ENCODE results near the gene ZDHHC18. TPM values are rescaled to one million over a fixed set of nuclear protein-coding genes. Genes with fewer than 3 reads are reported as not detected.

ZDHHC18 gene, protein sequence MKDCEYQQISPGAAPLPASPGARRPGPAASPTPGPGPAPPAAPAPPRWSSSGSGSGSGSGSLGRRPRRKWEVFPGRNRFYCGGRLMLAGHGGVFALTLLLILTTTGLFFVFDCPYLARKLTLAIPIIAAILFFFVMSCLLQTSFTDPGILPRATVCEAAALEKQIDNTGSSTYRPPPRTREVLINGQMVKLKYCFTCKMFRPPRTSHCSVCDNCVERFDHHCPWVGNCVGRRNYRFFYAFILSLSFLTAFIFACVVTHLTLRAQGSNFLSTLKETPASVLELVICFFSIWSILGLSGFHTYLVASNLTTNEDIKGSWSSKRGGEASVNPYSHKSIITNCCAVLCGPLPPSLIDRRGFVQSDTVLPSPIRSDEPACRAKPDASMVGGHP
- total RNA-seq, result 8.9 and 10.3 TPM in 2 replicates

DNA sequence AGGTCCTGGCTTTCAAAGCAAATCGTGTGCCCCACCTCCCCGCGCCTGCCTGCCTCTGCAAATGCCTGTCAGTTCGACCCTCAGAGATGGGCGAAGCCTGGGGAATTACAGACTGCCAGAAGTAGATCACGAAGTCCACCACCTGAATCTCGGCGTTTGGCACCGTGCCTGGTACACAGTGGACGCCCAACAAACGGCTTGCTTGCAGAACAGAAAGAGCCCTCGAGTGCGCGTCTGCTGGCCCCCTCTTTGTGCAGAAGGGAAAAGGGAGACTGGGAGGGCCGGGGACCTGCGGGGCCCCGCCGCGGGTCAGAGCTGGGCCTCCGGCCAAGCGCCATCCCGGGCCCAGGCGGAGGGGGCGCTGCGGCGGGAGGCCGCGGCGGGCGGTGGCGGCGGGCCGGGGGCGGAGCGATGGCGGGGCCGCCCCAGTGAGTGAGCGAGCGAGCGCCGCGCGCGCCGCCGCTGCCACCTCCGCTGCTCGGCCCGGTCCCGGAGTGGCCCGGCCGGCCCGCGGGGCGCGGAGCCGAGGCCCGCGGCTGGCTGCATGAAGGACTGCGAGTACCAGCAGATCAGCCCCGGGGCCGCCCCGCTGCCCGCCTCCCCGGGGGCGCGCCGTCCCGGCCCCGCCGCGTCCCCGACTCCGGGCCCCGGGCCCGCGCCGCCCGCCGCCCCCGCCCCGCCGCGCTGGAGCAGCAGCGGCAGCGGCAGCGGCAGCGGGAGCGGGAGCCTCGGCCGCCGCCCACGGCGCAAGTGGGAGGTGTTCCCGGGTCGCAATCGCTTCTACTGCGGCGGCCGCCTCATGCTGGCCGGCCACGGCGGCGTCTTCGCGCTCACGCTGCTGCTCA lies at the start of gene ZDHHC18:
Gene ZDHHC18, plus strand, starts transcription at position 428 of the 845 bp plus-strand sequence. Its CDS starts 117 bp downstream, at position 545.
- no peak for DNase-seq (ENCODE audit: low read depth)

DNA sequence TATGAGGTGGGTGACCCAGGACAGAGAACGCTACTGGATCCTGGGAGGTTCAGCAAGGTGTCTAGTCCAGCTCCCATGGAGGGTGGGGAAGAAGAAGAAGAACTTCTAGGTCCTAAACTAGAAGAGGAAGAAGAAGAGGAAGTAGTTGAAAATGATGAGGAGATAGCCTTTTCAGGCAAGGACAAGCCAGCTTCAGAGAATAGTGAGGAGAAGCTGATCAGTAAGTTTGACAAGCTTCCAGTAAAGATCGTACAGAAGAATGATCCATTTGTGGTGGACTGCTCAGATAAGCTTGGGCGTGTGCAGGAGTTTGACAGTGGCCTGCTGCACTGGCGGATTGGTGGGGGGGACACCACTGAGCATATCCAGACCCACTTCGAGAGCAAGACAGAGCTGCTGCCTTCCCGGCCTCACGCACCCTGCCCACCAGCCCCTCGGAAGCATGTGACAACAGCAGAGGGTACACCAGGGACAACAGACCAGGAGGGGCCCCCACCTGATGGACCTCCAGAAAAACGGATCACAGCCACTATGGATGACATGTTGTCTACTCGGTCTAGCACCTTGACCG lies 47.3 kb upstream of the ZDHHC18 start:
- DNase-seq (ENCODE audit: low read depth), result no peak

DNA sequence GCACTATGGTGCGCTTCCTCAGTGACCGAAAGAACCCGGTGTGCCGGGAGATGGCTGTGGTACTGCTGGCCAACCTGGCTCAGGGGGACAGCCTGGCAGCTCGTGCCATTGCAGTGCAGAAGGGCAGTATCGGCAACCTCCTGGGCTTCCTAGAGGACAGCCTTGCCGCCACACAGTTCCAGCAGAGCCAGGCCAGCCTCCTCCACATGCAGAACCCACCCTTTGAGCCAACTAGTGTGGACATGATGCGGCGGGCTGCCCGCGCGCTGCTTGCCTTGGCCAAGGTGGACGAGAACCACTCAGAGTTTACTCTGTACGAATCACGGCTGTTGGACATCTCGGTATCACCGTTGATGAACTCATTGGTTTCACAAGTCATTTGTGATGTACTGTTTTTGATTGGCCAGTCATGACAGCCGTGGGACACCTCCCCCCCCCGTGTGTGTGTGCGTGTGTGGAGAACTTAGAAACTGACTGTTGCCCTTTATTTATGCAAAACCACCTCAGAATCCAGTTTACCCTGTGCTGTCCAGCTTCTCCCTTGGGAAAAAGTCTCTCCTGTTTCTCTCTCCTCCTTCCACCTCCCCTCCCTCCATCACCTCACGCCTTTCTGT lies 46.0 kb upstream of the ZDHHC18 start:
- DNase-seq (ENCODE audit: low read depth), result no peak

DNA sequence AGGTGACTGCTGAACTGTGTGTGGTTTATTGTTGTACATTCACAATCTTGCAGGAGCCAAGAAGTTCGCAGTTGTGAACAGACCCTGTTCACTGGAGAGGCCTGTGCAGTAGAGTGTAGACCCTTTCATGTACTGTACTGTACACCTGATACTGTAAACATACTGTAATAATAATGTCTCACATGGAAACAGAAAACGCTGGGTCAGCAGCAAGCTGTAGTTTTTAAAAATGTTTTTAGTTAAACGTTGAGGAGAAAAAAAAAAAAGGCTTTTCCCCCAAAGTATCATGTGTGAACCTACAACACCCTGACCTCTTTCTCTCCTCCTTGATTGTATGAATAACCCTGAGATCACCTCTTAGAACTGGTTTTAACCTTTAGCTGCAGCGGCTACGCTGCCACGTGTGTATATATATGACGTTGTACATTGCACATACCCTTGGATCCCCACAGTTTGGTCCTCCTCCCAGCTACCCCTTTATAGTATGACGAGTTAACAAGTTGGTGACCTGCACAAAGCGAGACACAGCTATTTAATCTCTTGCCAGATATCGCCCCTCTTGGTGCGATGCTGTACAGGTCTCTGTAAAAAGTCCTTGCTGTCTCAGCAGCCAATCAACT lies 45.2 kb upstream of the ZDHHC18 start:
- no peak for DNase-seq (ENCODE audit: low read depth)

DNA sequence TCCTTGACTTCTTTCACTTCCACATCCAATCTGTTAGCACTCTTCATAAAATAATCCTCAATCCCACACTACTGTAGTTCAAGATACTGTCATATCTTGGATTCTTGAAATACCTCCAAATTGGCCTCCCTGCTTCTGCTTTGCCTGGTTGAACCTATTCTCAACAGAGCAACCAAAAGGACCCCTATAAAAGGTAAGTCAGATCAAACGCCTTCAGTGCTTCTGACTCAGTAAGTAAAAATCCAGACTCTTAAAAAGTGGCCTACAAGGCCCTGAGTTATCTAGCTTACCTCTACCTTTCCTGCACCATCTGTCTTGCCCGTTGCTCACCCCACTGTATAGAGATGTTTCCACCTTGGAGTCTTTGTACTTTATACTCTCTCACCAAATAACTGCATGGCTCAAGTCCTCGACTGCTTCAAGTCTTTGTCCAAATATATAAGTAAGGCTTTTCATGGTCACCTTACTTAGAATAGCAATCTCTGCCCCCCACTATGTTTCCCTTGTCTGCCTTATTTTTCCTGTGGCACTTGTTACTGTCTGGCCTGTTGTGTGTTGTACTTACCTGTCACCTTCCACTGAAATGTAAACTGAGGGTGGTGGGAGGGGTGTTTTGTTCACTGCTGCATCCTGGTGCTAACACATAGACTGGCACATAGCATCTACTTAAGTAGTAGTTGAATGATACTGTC lies 43.8 kb upstream of the ZDHHC18 start:
- no peak for DNase-seq (ENCODE audit: low read depth)

DNA sequence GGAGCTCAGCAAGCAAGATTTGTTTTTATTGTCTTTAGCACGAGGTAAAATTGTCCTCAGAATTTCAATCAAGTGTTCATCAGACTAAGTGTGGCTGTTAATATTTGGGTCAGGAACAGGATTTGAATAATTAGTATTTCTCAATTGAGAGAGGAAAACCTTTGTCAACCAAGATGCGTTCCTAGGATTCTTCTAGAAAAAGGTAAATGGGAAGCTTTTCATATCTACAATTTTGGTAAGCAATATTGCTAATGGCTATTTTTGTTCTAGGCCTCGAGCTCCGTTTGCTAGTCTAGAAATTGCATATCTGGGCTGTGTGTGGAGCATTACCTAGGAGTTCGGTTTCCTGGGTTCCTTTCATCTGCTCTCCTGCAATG lies 42.9 kb upstream of the ZDHHC18 start:
- DNase-seq (ENCODE audit: low read depth), result no peak

DNA sequence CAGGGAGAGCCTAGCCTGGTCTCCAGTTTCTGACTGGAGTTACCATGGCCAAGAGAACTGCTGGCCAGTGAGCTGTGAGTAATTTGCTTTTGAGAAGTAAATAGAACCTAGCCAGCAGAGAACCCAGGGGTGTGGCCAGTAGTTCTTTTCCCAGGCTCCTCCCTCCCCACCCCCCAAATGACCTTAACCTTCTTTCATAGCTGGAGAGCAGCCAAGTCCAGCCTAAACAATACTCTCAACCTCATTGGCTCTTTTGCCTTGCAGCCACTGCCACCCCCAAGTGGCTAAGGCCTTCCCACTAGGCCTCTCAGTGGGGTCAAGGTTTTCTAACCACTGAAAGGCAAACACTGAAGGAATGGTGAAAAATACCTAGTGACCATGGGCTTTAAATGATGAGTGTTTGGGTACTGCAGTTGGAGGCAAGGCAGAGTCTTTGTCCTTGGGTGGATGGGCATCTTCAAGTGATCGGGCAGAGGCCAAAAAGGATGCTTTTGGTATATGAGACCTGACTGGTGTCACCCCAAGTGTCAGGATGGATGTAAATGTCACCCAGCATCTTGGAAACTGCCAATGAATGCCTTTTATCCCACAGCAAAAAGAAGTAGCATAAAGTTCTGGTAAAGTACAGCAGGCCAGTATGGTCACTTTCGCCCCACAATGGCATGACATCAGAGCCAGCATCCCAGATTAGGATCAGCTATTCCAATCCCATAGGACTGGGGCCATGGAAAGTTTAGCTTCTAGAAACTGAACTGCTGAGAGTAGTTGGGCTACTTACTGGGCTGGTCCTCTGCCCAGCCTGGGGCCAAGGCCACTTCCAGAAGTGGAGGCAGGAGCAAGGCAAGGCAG lies 42.2 kb upstream of the ZDHHC18 start:
- peak; percentile 90 for DNase-seq (ENCODE audit: low read depth)

DNA sequence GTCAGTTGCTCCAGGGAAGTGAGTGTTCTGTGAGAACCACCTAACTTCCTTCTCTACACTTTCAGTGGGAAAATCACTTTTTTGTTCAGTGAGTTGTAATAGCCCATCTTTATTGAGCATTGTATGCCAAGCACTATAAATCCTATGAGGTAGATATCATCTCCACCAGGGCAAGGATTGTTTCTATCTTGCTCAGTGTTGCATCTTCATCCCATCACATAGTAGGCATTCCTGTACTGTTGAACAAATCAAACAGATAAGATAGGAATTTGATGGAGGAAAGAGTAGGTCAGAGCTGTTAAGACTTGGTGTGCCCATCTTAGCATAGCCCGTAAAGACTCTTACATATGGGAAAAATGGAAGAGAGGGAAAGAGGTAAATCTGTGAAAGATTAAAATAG lies 41.6 kb upstream of the ZDHHC18 start:
- no peak for DNase-seq (ENCODE audit: low read depth)

DNA sequence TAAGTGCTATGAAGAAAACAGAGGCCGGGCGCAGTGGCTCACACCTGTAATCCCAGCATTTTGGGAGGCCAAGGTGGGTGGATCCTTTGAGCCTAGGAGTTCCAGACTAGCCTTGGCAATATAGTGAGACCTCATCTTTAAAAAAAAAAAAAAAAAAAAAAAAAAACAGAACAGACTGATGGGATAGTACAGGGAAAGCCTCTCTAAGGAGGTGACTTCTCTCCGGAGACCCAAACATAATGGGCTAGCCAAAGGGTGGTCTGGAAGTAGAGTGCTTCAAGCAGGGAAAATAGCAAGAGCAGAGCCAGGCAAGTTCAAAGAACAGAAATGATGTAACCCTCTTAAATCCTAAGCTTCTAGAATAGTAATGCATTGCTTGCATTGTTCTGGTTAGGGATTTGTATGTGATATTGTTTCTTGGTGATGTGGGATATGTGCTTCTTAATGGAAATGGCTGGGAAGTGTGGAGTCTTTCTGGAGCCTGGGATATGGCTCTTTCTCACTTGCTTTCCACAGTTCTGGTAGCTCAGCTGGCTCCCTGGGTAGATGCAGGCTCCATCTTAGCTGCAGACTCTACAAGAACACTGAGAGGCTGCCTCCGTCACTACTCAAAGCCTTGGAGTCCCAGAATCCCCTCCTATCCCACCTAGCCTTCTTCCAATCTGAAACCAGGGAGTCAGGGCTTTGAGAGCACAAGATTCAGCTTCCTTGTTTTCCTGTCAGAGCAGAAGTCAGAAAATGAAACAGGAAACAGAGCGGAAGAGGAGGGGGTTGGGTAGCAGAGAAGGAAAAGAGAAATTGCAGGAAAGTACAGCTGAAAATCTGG lies 40.7 kb upstream of the ZDHHC18 start:
- DNase-seq (ENCODE audit: low read depth), result peak; percentile 47

DNA sequence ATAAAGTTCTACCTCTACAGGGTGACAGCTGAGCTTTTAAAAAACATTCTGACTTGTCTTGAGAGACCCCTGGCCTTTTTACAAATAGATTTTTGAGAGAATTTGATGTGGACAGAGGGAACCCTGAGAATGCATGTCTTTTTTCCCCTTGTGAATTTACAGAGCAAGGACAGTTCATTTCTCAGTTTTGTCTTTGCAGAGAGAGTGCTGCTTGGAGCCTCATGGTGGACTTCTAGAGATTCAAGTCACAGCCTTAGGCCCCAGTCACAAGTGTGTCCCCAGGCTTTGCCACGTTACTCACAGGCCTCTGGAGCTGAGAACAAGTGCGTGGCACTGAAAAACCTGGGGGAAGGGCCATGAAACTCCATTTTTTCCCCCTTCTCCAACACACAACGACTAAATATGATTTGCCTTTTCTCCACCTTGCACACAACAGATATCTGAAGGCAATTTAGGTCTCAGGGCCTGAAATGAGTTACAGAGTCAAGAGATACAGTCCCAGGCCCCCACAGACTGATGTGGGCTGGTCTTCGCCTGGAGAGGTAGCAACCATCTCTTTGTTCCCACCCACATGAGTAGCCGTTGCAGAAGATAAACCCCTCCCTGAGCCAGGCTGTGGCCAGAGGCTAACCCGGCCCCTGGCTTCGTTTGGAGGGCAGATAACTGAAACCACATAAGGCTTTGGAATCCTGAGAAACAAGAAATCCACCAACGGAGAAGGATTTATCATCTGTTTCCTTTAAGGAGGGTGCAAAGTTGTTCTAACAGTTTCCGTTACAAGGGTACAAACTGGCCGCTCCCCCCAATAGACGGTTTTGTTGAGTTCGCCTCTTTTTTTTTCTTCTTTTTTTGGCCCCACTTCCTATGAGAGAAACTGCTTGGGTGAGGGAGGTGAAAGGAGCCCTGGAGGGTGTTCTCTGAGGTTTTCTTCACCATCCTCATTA lies 39.8 kb upstream of the ZDHHC18 start:
- peak; percentile 44 for DNase-seq (ENCODE audit: low read depth)

DNA sequence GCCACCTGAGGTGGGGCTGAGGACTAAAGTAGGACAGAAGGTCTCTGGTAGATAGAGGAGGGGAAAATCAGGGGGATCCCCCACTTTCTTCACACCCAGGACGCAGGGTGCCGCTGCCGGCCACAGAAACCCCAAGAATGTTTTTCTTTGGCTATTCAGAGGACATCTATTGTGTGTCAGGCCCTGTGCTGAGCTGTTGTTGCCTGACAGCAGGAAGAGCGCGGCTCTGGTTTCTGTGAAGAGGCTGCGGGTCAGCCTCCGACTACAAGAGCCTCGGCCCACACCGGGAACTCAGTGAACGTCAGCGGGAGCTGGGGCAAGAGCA lies 39.1 kb upstream of the ZDHHC18 start:
- peak; percentile 57 for DNase-seq (ENCODE audit: low read depth)

DNA sequence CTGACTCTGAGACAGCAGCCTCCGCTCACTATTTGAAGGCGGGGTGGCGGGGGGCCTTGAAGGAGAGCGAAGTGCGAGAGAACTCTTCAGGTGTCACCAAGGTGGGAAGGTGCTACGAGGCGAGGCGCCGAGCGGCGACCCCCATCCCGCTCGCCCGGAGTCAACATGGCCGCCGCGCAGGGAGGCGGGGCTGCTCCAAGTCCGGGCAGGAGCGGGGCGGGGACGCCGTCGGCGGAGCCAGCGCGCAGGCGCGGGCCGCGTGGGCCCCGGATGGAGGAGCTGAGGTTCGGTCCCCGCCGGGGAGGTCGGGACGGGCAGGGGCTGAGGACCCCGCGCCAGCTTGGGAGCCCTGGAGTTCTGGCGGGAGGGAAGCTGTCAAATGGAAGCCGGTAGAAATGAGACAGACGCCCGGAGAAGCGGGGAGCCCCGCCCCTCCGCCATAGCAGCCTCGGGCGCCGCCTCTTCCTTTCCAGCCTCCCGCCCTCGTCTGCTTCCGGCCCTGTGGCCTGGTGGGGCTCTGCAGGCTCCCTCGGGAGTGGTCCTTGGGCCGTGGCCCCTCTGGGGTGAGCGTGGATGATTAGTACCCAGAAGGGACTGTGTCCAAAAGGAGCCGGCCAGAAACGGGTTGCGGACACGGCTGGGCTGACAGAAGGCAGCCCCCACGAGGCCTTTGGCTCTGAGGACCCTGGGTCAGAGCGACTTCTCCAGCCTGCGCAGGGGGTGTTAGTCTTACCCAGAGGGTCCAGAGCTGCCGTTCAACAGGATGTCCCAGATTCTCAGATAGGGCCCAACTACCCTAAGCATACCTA lies 38.6 kb upstream of the ZDHHC18 start, which contains the start of gene PIGV:
Gene PIGV, plus strand, starts transcription at position 245 of the 809 bp plus-strand sequence. CDS start 2,866 bp downstream, outside the sequence.
- peak; percentile 47 for DNase-seq (ENCODE audit: low read depth)

DNA sequence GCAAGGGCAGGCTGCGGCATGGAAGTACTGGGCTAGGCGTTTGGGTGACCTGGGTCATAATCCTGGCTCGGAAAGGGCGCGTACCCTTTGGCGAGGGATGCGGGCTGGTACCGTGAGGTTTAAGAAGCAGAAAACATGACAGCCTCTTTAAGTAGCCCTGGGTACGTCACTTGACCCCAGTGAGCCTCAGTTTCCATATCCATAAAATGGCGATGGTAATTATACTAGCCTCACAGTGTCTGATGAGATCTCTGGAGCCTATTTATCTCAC lies 38.0 kb upstream of the ZDHHC18 start:
- no peak for DNase-seq (ENCODE audit: low read depth)

DNA sequence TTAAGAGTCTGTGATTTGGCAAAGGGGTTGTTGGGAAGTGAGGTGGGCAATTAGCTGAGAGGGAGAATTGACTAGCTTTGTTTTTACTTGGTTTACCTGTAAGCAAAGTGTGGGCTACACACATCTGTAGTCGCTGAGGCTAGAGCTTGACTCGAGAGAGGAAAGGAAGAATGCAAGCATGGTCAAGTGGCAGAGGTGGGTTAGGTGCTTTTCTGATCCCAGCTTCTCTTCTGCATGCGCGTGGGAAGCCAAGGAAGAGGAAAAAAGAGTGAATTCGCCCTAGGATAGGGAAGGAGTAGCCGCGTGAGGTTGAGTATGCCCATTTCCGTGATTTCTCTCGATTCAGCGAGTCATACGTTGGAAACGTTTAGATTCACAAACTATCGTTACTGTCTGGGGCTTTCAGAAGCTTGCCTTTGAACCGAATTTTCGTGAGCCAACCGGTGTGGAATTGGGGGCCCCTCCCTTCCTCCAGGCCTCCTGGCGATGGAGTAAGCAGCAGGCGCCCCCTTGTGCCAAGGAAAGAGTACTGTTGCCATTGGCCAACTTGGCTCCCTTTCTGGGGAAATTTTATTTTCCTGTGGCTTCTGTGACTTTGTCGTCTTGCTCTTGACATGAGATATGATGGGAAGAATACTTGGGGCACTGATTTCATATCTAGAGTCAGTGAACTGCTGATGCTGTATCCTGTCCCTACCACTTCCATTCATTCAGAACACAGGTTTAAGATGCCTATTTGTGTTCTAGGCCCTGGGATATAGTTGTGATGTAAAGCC lies 37.5 kb upstream of the ZDHHC18 start:
- peak; percentile 61 for DNase-seq (ENCODE audit: low read depth)

DNA sequence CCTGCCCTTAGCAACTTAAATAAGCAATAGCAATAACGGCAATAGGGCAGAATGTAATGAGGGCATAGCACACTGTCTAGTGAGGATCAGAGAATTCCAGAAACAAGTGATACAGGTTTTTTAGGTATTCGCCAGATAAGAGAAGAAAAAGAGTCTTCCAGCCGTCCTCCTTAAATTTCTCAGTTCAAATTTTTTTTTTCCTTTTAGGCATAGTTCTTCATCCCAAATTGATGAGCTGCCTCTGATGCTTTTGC lies 36.9 kb upstream of the ZDHHC18 start:
- no peak for DNase-seq (ENCODE audit: low read depth)

DNA sequence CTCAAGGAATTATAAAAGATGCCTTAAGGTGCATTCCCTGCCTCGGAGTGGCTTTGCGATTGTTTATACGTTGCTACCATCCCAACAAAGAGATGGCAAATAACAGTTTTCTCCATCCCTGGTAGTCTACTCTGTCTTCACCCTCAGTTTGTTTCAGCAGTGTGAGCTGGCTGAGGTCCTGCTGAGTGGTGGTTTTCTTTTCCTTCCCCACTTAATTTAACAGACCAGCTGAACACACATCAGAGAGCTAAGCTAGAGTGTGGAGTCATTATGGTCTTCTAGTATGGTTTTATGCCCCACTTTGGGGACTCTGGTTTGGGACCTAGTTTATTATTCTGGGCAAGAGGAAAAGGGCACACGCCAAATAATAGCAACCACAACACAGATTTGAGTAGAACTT lies 36.6 kb upstream of the ZDHHC18 start:
- DNase-seq (ENCODE audit: low read depth), result no peak

DNA sequence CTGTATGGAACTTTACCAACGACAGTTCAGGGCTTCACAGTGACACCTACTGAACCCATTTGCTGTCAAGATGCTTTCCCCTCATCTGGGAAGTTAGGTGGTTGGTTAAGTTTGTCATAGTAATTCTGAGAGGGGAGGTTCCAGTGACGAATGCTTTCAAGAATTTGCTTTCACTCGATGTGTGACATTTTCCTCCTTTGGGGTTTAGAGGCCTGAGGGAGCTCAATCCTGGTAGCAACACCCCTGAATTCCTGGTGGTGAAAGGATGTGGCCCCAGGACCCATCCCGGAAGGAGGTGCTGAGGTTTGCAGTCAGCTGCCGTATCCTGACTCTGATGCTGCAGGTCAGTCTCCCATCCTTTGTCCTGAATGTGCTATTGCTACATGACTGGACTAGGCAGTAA lies 35.9 kb upstream of the ZDHHC18 start:
- no peak for DNase-seq (ENCODE audit: low read depth)
